GM19035 (cell line): ENCODE data around the gene NFIC.
"Not testable (repeated sequence)": the region's sequence is repeated elsewhere in the genome, so short reads cannot be mapped to it uniquely, and the experiment has no call there.

Experiments used
- ATAC-seq: cut with Tn5 transposase; IDR thresholded peaks from one replicate; pipeline ENCODE4 v1.9.1; 2021; ENCODE audit not compliant: unreplicated experiment

NFIC gene

DNA sequence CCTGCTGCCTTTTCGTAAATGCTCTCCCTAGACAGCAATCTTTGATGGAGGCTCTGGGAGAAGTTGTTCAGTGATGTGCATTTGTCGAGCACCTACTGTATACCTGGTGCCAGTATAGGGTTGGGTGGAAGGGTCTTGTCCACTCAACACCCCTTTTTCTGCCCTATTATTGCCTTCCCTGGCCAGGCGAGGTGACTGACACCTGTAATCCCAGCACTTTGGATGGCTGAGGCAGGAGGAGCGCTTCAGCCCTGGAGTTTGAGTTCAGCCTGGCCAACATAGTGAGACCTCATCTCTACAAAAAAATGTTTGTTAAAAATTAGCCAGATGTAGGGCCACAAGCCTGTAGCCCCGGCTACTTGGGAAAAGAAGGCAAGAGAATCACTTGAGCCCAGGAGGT is 49.3 kb downstream of the NFIC start:
- ATAC-seq: no peak

- no peak for ATAC-seq
These were observed 53.9 kb downstream of the NFIC start for GRCh38 chr19:3420244-3420755.

GRCh38 chr19:3420909-3421619 is 54.7 kb downstream of the NFIC start:
- no peak for ATAC-seq

- ATAC-seq: not testable (repeated sequence)
These were observed 55.3 kb downstream of the NFIC start for GRCh38 chr19:3421656-3422055.

DNA sequence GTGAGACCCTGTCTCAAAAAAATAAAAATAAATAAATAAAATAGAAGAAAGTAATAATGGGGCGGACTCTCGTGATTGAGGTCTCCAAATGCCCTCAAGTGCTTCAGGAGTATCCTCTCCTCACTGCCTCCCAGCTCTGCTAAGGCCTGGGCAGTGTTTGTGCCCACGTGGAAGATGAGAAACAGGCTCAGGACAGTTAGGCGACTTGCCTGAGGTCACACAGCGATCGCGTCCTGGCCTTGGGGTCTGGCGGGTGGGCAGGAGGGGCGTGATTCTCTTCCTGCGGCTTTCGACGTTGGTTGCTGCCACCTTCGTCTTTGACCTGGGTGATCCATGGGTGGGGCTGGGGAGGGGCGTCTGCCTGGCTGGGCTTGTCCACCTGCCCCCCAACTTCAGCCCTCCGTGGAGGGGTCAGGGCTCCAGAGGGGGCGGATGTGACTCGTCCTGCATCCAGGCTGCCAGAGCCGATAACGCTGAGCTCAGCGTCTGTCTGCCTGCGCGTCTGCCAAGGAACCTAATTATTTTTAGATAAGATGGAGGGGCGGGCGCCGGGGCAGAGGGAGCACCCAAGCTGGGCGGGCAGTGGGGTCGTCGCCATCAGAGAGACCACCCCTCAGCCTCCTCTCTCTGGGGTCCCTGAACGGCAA is 56.9 kb downstream of the NFIC start:
- no peak for ATAC-seq

GRCh38 chr19:3426433-3426832 is 60.0 kb downstream of the NFIC start:
- no peak for ATAC-seq

- not testable (repeated sequence) for ATAC-seq
These were observed 63.9 kb downstream of the NFIC start for GRCh38 chr19:3430366-3430680.

GRCh38 chr19:3431760-3432397 is 65.5 kb downstream of the NFIC start:
- ATAC-seq: no peak

GRCh38 chr19:3433313-3433712 is 66.9 kb downstream of the NFIC start:
- no peak for ATAC-seq

DNA sequence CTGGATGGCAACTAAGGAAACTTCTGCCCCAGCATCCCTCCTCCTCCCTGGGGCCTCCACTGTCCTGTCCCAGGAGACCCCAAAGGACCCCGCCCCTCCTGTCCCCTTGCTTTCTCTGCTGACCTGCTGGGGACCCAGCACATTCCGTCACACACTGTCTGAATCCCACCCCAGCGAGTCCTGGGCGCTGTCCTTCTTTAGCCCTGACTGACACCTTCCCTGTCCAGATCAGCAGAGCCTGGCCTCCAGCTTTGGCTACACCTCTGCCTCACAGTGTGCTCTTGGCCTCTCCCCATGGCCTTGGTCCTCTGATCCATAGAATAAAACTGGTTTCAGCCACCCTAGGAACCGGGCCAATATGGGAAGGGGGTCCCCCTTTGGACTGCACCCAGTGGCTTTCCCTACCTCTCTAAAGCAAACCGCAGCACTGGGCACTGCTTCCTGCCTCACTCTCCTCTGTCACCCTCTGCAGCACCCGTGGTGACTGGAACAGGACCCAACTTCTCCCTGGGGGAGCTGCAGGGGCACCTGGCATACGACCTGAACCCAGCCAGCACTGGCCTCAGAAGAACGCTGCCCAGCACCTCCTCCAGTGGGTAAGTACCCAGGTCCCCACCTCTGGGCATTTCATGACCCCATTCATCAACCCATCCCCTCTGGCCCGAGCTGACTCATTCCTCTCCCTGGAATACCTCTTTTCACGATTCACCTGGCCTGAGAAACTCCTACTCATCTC is 67.6 kb downstream of the NFIC start:
- ATAC-seq: no peak

- ATAC-seq: peak; percentile 91
These were observed 68.5 kb downstream of the NFIC start for GRCh38 chr19:3434630-3435553.

GRCh38 chr19:3440082-3440481 is 73.7 kb downstream of the NFIC start:
- no peak for ATAC-seq

DNA sequence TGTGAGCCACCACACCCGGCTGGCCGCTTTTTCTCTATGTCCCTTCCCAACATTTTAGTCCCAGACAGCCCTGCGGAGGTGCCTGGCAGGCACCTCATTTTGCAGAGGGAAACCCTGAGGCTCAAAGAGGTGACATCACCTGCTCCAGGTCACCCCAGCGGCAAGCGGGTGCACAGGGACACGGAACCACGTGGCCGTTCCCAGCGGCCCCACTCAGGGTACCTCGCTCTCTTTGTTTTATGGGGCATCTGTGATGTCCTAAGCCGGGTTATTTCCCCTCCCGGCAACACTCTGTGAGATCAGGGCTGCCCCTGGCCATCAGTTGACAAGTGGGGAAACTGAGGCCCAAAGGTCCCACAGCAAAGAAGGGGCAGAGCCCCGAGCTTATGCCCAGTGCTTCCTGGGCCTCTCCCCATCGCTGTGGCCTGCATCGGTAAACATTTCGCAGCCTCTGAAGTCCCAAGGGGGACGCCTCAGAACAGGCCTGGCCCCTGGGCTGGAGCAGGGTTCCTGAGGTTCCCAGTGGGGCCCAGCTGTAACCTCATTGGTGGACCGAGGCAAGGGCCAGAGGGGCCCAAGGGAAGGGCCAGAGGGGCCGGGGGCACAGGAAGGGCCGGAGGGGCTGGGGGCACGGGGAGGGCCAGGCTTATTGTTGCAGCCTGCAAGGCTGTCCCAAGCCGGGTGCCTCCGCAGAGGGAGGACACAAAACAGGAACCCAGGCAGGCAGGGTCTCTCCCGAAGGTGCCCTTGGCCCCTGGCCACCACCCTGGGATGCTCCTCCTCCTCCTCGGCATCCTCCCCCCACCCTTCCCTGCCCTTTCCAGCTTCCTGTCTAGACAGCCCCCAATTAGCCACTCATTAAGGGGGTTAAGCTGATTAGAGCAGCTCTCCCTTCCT is 75.0 kb downstream of the NFIC start:
- ATAC-seq: no peak

DNA sequence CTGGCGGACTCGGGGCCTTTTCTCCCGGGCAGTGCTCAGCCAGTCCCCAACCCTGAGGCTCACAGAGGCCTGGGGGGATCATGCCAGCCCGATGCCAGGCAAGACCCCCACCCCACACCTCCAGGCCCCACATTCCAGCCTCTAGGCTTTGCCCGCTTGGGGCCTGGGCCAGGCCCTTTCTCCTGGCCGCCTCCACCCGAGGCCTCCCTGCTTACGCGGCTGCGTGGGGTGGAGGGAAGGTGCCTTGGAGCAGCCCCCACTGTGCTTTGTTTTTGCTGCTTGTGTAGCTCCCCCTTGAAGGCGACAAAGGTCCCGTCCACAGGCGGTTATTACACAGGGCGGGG is 75.6 kb downstream of the NFIC start:
- ATAC-seq: no peak

- ATAC-seq: no peak
These were observed 76.2 kb downstream of the NFIC start for GRCh38 chr19:3442487-3443071.

- no peak for ATAC-seq
These were observed 77.7 kb downstream of the NFIC start for GRCh38 chr19:3443840-3444694.

DNA sequence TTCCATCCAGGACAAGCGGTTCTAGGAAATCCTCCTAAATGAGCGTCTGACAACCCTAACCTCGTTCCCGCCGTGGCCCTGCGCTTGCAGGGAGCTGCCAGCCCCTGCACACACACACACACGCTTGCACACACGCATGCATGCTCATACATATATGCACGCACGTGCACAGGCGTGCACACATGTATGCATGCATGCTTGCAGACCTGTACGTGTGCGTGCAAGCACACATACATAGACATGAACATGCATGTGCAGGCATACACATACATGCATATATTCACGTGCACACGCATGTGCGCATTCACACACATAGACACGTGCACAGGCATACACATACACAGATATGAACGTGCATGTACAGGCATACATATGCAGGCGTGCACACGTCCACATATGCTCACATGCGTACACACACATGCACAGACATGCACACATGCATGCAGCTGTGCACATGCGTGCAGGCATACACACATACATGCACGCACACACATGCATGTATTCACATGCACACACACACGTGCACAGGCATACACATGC is 78.4 kb downstream of the NFIC start:
- no peak for ATAC-seq

DNA sequence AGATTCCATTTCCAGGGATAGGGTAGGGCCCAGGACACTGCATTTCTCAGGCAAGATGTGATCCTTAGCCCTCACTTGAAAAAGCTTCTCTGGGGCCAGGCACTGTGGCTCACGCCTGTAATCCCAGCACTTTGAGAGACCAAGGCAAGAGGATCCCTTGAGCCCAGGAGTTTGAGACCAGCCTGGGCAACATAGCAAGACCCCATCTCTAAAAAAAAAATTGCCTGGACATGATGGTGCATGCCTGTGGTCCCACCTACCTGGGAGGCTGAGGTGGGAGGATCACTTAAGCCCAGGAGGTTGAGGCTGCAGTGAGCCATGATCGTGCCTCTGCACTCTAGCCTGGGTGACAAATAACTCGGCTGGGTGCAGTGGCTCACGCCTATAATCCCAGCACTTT is 80.3 kb downstream of the NFIC start:
- not testable (repeated sequence) for ATAC-seq
